Stimulated activated CD8-positive, alpha-beta memory T cell treated with anti-CD3 and anti-CD28 coated beads, Interleukin-2, amount 100 ng/mL, for 1 hour (primary cell): ENCODE data around the gene DENND4C.
"Not testable (repeated sequence)": the region's sequence is repeated elsewhere in the genome, so short reads cannot be mapped to it uniquely, and the experiment has no call there.

ENCODE experiments used
- DNase-seq, 2 donors: peaks; one replicate each; pipeline ENCODE4 v3.0.0-alpha.2; 2020; ENCODE audit warnings: low read depth in 2 of 2

DENND4C gene

DNA sequence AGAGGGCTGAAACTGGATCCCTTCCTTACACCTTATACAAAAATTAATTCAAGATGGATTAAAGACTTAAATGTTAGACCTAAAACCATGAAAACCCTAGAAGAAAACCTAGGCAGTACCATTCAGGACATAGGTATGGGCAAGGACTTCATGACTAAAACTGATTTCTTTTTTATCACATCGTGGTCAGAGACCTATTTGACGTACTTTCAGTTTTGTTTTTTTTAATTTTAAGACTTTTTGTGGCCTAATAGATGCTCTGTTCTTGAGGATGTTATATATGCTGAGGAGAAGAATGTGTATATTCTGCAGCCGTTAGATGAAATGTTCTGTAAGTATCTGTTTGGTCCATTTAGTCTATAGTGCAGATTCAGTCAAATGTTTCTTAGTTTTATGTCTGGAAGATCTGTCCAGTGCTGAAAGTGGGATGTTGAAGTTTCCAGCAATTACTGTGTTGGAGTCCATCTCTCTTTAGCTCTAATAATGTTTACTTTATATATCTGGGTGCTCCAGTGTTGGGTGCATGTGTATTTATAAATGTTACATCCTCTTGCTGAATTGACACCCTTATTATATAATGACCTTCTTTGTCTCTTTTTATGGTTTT is 36.4 kb downstream of the DENND4C start:
- not testable (repeated sequence) for DNase-seq

- DNase-seq = no peak
Measured at GRCh38 chr9:19269582-19269981, 39.1 kb downstream of the DENND4C start.

- DNase-seq = no peak
Measured at GRCh38 chr9:19270421-19270949, 40.0 kb downstream of the DENND4C start.

DNA sequence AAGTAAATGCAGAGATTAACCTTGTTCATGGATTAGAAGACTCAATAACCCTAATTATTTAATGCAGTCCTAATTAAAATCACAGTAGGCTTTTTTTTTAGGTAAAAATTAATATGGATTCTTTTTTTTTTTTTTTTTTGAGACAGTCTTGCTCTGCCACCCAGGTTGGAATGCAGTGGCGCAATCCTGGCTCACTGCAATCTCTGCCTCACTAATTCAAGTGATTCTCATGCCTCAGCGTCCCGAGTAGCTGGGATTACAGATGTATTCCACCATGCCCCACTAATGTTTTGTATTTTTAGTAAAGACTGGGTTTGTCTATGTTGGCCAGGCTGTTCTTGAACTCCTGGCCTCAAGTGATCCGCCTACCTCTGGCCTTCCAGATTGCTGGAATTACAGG is 40.6 kb downstream of the DENND4C start:
- no peak for DNase-seq

DNA sequence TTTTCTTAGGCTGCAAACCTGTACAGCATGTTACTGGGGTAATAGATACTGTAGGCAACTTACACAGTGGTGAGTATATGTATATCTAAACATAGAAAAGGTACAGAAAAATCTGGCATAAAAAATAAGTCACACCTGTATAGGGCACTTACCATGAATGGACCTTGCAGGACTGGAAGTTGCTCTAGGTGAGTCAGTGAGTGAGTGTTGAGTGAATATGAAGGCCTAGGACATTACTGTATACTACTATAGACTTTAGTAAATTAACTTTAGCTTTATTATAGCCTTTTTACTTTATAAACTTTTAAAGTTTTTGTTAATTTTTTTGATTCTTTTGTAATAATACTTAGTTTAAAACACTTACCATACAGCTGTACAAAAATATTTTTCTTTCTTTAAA is 51.3 kb downstream of the DENND4C start:
- no peak for DNase-seq

DNA sequence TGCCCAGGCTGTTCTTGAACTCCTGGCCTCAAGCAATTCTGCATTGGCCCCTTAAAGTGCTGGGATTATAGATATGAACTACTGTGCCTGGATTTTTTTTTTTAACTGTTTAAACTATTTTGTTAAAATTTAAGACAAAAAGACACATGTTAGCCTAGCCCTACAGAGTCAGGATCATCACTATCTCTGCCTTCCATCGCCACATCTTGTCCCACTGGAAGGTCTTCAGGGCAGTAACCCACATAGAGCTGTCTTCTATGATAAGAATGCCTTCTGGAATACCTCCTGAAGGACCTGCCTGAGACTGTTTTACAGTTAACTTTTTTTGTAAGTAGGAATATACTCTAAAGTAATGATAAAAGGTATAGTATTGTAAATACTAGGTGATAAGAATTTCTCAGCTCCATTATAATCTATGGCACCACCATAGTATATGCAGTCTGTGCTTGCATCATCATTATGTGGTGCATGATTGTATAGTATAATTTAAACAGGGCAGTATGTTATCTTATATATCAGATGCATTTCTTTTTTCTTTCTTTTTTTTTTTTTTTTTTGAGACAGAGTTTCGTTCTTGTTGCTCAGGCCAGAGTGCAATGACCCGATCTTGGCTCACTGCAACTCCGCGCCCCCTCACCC is 52.7 kb downstream of the DENND4C start:
- no peak for DNase-seq

DNA sequence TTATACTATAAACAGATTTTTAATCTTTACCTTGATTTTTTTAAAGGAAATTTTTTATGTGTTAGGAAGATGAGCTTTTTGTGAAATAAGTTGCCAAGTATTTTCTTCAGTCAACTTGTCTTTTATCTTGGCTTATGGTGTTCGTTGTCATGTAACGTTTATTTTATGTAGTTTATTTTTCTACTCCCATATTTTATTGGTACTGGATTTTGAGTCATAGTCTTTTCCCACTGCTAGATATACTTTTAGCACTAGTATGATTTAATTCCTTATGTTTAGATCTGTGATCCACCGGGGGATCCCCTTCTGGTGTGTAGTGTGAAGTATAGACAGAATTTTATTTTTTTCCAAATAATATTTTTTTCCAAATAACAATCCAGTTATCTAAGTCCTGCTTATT is 54.2 kb downstream of the DENND4C start:
- DNase-seq = no peak

DNA sequence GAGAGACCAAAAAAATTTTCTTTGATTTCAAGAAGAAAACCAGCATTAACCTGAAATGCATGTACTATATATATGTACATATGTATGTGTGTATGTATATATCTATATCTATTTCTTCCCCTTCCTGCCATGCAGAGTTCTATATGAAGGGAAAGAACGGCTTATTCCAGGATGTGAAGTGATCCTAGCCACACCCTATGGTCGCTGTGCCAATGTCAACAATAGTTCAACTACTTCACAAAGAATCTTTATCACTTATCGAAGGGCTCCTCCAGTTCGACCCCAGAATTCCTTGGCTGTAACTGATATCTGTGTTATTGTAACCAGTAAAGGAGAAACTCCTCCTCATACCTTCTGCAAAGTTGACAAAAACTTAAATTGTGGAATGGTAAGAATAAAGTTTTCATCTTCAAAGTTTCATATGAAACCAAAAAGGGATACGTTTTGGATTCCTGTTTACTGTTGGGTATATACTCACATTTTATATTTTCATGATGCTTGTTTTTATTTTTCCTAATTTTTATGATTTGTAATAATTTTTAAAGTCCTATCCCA is 56.2 kb downstream of the DENND4C start:
- no peak for DNase-seq

- DNase-seq = no peak
Measured at GRCh38 chr9:19288081-19288480, 57.6 kb downstream of the DENND4C start.

DNA sequence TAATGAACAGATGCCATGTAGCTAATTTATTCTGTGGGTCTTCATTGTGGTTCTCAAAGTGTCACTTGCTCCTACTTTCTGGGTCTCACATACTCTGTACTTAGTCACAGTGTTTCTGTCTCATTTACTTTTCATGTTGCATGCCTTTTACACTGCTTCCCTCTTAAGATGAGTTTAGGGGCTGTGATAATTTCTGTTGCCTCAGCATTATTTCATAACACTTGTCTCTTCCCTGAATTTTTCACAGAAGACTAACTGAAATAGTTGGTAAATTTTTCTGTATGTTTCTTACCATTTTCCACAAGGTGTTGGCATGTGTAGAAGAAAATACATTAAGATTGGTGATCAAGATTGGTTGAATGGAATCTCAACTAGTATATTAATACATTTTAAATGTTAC is 59.6 kb downstream of the DENND4C start:
- no peak for DNase-seq

DNA sequence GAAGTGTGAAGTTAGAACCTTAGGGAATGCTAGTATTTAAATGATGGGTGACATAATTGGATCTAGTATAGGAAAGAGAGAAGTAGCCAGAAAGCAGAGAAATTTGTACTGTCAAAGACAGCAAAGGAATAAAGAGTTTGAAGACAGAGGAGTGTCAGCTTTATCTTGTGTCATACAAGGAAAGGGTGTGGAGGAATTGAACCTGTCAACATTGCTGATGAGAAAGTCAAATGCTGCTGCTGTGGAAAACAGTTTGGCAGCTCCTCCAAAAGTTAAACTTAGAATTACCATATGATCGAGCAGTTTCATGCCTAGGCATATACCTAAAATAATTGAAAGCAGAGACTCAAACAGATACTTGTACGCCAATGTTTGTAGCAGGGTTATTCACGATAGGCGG is 63.7 kb downstream of the DENND4C start:
- DNase-seq = no peak

DNA sequence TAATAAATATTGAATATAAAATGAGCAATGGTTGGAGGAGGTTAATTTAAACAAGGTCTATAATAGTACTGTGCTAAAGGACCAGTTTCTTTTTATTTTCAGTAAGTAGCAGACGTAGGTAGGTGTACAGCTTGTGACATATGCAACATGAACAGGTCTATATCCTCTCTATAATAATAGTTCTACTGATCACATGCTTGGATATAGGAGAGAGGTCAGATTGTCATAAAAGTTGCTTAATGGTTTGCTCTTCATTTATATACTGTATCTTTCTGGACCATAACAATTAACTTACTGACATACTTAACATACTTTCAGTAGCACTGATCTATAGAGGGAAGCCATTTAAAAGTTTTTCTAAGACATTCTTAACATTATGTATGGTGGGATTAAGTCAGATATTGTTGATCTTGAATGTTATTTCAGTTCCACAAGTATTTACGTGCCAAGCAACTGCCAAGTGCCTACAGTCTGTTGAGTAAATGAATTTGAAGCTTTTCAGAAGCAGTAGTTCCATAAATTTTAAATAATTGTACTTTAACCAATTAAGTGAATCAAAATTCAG is 68.0 kb downstream of the DENND4C start:
- DNase-seq = no peak

DNA sequence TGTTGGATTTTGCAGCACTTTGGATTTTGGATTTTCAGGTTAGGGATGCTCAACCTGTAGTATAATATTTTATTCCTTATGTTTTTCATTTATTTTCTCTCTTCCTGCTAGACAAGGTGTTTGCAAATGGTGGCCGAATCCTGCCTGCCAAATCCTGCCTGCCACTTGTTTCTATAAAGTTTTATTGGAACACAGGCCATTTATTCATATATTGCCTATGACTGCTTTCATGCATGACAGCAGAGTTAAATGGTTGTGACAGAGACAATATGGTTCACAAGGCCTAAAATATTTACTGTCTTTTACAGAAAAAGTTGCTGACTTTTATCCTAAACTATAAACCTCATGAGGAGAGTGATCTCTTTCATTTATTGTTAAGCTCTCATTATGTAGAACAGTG is 72.7 kb downstream of the DENND4C start:
- no peak for DNase-seq

- no peak for DNase-seq
Measured at GRCh38 chr9:19306568-19306967, 76.1 kb downstream of the DENND4C start.

GRCh38 chr9:19310246-19310645 is 79.8 kb downstream of the DENND4C start:
- DNase-seq = no peak

- DNase-seq = no peak
Measured at GRCh38 chr9:19313573-19313972, 83.1 kb downstream of the DENND4C start.

DNA sequence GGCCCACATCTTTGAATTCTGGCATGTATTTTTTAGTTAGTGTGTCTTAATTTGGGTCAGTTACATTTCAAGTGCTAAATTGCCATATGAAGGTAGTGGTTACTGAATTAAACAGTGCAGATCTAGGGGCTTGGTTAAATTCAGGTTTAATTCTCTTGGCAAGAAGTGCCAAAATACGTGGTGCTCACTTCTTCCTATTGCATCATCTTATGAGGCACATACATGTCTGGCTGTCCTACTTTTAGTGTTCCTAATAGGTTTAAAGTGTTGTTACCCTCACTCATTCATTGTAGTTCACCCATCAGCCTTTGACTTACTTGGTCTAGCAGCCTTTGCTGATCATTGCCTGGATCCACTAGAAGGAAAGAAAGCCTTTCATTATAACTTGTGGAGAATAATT is 90.0 kb downstream of the DENND4C start:
- DNase-seq = no peak

DNA sequence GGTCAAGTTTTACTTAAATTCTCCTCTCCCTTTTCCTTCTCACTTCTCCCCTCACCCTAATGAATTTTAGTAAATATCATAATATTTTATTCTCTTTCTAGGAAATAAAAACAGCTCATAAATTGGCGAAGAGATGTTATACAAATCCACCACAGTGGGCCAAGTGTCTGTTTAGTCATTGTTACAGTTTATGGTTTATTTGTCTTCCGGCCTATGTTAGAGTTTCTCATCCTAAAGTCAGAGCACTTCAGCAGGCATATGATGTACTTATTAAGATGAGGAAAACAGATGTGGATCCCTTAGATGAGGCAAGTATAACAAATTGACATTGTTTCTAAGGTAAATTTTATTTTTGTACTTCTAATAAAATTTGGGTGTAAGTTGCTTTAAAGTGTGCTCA is 101.4 kb downstream of the DENND4C start:
- no peak for DNase-seq

DNA sequence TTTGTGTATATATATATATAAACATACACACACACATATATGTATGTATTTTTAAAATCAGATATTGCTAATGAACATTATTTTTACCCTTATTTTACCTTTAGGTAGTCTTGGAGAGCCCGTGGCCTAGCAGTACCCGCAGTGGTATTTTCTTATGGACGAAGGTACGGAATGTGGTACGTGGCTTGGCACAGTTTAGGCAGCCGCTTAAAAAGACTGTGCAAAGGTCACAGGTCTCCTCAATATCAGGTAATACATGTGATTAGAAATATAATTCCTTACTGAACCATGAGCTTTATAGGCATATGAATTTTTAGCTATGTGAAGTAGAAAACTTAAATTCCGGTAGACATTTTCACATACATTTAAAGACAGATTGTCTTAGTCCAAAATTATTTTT is 105.7 kb downstream of the DENND4C start:
- DNase-seq = no peak

DNA sequence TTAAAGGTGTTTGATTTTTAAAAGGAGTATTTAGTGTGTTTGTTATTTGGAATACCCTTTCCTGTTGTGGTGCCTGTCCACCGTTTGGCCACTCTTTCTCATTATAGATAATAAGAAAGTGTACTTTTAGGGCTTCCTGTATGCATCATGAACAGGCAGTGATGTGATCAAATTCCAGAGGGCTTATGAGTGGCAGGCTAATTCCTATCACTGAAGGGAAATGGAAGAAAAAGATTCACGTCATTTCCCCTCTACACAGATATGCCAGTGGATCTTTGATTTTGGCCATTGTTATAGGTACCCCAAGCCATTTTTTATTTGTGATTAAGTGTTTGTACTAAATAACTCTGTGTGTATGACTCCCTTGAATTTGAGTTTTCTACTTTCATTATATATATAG is 112.5 kb downstream of the DENND4C start:
- no peak for DNase-seq

DNA sequence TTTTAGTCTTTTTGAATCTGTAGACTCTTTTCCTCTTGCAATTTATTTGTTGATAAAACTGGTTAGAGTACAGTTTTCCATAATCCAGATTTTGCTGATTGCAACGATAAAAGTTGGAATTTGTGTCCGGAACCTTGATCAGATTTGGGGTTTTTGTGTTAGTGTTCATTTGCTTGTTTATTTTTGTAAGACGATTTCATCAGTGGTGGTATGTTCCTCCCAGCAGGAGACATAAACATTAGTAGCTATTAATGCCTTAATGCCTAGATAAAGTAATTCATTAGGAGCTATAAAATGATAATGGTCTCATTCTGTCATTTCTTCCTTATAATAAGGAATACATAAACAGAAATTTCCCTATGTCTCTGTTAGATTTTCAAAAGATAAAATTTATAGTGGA is 128.2 kb downstream of the DENND4C start:
- DNase-seq = no peak

GRCh38 chr9:19369107-19369506 is 138.6 kb downstream of the DENND4C start:
- DNase-seq = no peak

GRCh38 chr9:19371942-19372341 is 141.4 kb downstream of the DENND4C start:
- no peak for DNase-seq
